ENCODE data around the gene TFAP2E.

TFAP2E gene

GRCh38 chr1:35615440-35615839 is 42.3 kb downstream of the TFAP2E start:
- Histone ChIP-seq H3K79me2 (ENCODE audit: control insufficient read depth, low read length) (peaks cover 69% of the 10 kb centered on the region), H3F3A (ENCODE audit: control insufficient read depth, insufficient read depth) (no peaks in the 10 kb centered on the region), H3K4me1 (ENCODE audit: control insufficient read depth, low read length) (0 out of 2 replicates have a peak, but pooled peaks cover 3% of the 10 kb centered on the region), H3K36me3 (ENCODE audit: control insufficient read depth, low read length) (peaks cover 78% of the 10 kb centered on the region), H3K27me3 (ENCODE audit: control insufficient read depth, low read length) (no peaks in the 10 kb centered on the region), H3K4me2 (ENCODE audit: low read length) (no peak overlapping the region), H3K27ac (ENCODE audit: low read depth, low read length) (no peak overlapping the region), H3K9me2 (replicated peaks; ENCODE audit: control insufficient read depth, low read length) (no peaks in the 10 kb centered on the region), H4K20me1 (ENCODE audit: control insufficient read depth, insufficient read depth, low read depth, low read length) (no peaks in the 10 kb centered on the region), H3K4me3 (ENCODE audit: low read length) (no peak overlapping the region), H3K9me3 (ENCODE audit: control insufficient read depth, insufficient read depth, low read length) (no peaks in the 10 kb centered on the region)
- TF ChIP-seq CTCF (IDR thresholded peaks at IDR 0.05; ENCODE audit: low read depth, low read length, poor library complexity, severe bottlenecking): no peak
- no peak for TF ChIP-seq EZH2phosphoT487 (IDR thresholded peaks at IDR 0.05; ENCODE audit: borderline replicate concordance, low read length)

GRCh38 chr1:35619237-35620121 is 46.4 kb downstream of the TFAP2E start:
- H3K4me2 ChIP-seq (ENCODE audit: low read length): no peak overlapping the region
- no peak overlapping the region for H3K4me3 ChIP-seq (ENCODE audit: low read length)
- H3K9me2 ChIP-seq (replicated peaks; ENCODE audit: control insufficient read depth, low read length): no peaks in the 10 kb centered on the region
- peaks cover 71% of the 10 kb centered on the region for H3K36me3 ChIP-seq (ENCODE audit: control insufficient read depth, low read length)
- TF ChIP-seq CTCF (IDR thresholded peaks at IDR 0.05; ENCODE audit: low read depth, low read length, poor library complexity, severe bottlenecking): no peak
- TF ChIP-seq EZH2phosphoT487 (IDR thresholded peaks at IDR 0.05; ENCODE audit: borderline replicate concordance, low read length): no peak
- no peaks in the 10 kb centered on the region for H3K9me3 ChIP-seq (ENCODE audit: control insufficient read depth, insufficient read depth, low read length)
- 0 out of 2 replicates have a peak, but pooled peaks cover 3% of the 10 kb centered on the region for H3K4me1 ChIP-seq (ENCODE audit: control insufficient read depth, low read length)
- no peak overlapping the region for H3K27ac ChIP-seq (ENCODE audit: low read depth, low read length)
- H3K79me2 ChIP-seq (ENCODE audit: control insufficient read depth, low read length): peaks cover 70% of the 10 kb centered on the region
- no peaks in the 10 kb centered on the region for H3F3A ChIP-seq (ENCODE audit: control insufficient read depth, insufficient read depth)
- H3K27me3 ChIP-seq (ENCODE audit: control insufficient read depth, low read length): no peaks in the 10 kb centered on the region
- peaks cover 4% of the 10 kb centered on the region; the same call in 1 of the 2 replicates for H4K20me1 ChIP-seq (ENCODE audit: control insufficient read depth, insufficient read depth, low read depth, low read length)

GRCh38 chr1:35622510-35623178 is 49.5 kb downstream of the TFAP2E start:
- Histone ChIP-seq H3K79me2 (ENCODE audit: control insufficient read depth, low read length) (peaks cover 56% of the 10 kb centered on the region), H3K27me3 (ENCODE audit: control insufficient read depth, low read length) (no peaks in the 10 kb centered on the region), H3K27ac (ENCODE audit: low read depth, low read length) (no peak overlapping the region), H3K4me3 (ENCODE audit: low read length) (no peak overlapping the region), H3F3A (ENCODE audit: control insufficient read depth, insufficient read depth) (no peaks in the 10 kb centered on the region), H3K4me2 (ENCODE audit: low read length) (no peak overlapping the region), H3K9me2 (replicated peaks; ENCODE audit: control insufficient read depth, low read length) (no peaks in the 10 kb centered on the region), H4K20me1 (ENCODE audit: control insufficient read depth, insufficient read depth, low read depth, low read length) (peaks cover 4% of the 10 kb centered on the region; the same call in 1 of the 2 replicates), H3K36me3 (ENCODE audit: control insufficient read depth, low read length) (peaks cover 64% of the 10 kb centered on the region), H3K9me3 (ENCODE audit: control insufficient read depth, insufficient read depth, low read length) (no peaks in the 10 kb centered on the region), H3K4me1 (ENCODE audit: control insufficient read depth, low read length) (no peaks in the 10 kb centered on the region)
- TF ChIP-seq CTCF (IDR thresholded peaks at IDR 0.05; ENCODE audit: low read depth, low read length, poor library complexity, severe bottlenecking) (no peak), EZH2phosphoT487 (IDR thresholded peaks at IDR 0.05; ENCODE audit: borderline replicate concordance, low read length) (no peak)

All from DOHH2 (cell line).